GM19467 (cell line): Measurements from ENCODE around the gene MYLK4.
"Not testable (repeated sequence)": the region's sequence is repeated elsewhere in the genome, so short reads cannot be mapped to it uniquely, and the experiment has no call there.

Experiments
- ATAC-seq: cut with Tn5 transposase; IDR thresholded peaks from one replicate; pipeline ENCODE4 v1.9.1; 2021; ENCODE audit warnings: mild to moderate bottlenecking, moderate library complexity; ENCODE audit not compliant: unreplicated experiment

The MYLK4 gene

GRCh38 chr6:2780102-2780737 is 29.5 kb upstream of the MYLK4 start:
- no peak for ATAC-seq

DNA sequence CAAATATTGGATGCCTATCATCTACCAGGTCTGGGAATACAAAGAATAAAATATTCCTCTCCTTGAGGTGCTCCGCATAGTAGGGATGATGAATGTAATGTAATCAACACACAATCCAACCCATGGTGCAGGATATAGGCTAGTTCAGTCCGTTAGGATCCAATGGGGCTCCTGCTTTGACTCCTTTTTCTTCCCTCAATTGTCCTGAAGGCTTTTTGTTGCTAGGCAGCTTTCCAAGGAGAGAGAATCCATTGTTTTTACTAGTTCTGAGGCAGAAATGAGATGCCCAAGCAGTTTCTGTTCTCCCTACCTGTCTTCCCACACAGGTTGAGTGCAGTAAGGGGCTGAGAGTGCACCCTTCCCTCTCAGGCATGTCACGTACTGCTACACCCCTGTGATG is 26.5 kb upstream of the MYLK4 start:
- ATAC-seq = no peak

GRCh38 chr6:2775003-2775402 is 24.3 kb upstream of the MYLK4 start:
- ATAC-seq = no peak

DNA sequence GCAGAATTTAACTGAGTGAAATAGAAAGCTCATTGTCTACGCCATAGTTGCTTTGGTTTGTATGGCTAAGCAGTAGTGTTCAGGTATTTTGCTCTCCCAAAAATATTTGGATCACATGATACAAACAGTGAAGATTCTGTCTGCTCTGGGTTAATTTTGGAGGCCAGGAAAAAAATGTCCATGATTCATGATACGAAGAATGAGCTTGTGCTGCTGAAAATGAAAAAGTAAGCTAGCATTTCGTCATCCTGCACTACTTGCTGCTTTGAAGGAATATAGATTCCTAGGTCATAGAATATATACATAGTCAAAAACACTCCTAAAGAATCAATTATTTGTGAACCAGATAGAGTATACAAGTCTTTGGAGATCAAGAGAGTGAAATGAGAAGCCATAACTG is 22.7 kb upstream of the MYLK4 start:
- ATAC-seq = no peak

DNA sequence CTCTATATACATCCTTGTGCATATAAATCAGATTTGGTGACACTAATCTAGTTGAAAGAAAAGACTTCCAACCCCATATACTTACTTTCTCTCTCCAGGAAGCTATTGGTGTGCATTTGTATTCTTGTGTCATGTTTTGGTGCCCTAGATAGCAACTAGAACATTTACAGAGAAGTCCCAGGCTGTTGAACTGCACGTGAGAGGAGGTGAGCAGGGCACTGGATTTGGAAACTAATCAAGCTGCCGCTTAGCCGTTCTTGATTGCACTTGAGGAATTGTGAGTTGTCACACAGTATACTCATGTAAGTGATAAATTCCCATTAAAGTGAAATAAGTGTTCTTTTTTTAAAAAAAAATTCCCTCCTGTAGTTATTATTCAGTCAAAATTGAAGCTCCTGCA is 22.1 kb upstream of the MYLK4 start:
- no peak for ATAC-seq

DNA sequence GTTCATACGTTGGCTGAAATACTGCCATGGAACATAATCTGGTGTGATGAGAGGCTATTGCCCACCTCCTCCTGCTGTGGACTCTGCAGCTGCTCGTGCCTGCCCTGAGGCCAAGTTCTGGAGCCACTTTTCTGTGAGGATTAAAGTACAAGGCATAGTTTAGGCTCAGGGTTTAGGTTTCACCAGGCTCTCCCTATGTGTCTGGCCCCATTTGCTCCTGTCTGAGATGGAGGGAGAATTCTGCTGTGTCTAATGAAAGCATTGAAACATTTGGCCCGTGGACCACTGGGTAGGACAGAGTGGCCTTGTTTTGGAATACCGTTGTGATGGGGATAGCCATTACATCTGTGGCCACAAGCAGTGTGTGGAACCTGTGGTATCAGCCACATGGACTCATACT is 20.4 kb upstream of the MYLK4 start:
- no peak for ATAC-seq

DNA sequence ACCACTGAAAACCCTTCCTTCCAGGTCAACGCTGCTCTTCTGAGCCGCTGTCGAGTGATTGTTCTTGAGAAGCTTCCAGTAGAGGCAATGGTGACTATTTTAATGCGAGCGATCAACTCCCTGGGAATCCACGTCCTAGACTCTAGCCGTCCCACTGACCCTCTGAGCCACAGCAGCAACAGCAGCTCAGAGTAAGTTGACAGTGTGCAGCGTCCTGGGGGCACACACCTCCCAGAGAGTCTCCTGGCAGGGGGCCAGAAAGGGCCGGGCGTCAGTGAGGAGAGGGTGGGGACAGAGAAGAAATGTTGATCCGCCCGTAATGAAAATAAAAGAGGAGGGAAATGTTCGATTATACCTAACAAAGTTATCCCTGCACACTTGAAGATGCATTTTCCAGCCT is 19.4 kb upstream of the MYLK4 start:
- no peak for ATAC-seq

- no peak for ATAC-seq
These were observed 18.0 kb upstream of the MYLK4 start for GRCh38 chr6:2768696-2769095.

DNA sequence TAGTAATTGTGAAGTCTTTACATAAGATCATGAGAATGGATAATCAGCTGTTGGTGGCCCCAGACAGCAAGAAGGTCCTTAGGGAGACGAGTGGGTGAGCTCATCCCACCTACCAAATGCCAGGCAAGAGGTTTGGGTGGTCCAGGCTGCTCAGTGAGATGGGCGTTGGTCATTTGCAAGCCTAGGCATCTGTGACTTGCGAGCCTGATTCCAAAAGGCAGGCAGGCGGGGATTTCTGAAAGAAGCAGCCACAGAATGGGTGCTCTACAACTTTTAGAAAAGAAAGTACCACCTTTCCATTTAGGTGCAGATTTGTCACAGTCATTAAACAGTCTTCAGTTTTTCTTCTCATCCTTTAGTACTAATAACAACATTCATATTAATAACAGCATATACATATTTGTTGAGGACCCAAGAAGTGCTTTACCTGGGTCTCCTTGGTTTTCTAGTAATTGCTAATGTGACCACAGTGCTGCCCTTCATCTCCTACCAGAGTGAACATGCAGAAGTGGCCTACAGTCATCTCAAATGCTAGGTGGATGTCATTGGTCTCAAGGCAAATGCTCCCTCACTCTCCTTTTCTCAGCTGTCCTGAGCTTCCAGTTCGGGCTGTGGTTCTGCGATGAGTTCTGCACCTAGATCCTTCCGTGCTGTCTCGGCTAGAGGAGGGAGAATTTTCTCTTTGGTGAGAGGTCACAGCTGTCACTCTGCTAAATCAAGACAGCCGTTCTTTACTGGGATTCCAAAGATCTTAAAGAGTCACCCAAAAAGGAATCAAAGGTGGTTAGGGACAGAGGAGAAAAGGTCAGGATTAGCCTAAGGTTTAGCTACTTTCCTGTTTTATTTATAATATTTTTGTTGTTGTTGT is 17.2 kb upstream of the MYLK4 start:
- no peak for ATAC-seq

GRCh38 chr6:2766767-2767656 is 16.3 kb upstream of the MYLK4 start:
- ATAC-seq = no peak

DNA sequence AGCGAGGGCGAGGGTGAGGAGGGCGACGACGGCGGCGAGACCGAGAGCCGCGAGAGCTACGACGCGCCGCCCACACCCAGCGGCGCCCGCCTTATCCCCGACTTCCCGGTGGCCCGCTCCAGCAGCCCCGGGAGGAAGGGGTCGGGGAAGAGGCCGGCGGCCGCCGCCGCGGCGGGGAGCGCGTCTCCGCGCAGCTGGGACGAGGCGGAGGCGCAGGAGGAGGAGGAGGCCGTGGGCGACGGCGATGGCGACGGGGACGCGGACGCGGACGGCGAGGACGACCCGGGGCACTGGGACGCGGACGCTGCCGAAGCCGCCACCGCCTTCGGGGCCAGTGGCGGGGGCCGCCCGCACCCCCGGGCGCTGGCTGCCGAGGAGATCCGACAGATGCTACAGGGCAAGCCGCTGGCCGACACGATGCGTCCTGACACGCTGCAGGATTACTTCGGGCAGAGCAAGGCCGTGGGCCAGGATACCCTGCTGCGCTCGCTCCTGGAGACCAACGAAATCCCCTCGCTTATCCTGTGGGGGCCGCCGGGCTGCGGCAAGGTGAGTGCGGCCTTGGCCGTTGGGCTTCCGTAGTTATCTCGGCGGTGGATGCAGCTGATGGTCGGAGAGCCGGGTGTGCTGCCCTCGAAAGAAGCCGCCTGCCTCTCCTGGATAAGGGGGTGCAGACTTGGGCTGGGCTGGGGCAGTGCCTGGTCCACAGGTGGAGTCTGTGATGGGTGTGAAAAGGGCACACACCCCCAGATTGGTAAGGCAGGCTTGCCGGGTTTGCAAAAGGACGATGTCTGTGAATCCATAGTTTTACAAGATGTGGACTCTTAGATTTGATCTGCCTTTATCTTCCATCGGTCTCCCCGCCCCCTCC is 15.4 kb upstream of the MYLK4 start:
- peak; percentile 20 for ATAC-seq

DNA sequence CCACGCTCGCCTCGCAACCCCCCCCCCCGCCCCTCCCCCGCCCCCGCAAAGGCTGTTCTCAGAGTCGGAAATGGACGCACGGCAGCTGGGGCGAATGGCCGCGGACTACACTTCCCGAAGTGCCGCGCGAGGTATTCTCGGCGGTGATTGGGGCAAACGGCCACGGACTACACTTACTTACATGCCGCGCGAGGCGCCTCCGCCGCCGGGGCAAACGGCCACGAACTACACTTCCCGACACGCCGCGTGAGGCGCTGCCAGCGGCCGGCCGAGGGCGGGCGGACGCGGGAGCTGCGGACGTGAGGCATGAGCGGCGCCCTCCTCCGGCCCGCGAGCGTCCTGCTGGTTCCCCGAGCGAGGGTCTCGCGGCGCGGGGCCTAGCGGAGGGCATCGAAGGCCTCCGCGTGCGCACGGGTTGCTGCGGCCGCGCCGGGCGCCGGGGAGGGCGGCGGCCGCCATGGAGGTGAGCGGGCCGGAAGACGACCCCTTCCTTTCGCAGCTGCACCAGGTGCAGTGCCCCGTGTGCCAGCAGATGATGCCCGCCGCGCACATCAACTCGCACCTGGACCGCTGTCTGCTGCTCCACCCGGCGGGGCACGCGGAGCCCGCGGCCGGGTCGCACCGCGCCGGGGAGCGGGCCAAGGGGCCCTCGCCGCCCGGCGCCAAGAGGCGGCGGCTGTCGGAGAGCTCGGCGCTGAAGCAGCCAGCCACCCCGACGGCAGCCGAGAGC is 14.6 kb upstream of the MYLK4 start, which contains the start of gene WRNIP1:
Gene WRNIP1 (plus strand): TSS at position 228 of the 730 bp plus-strand sequence. CDS start 230 bp downstream, at position 458.
- peak; percentile 85 for ATAC-seq

- peak; percentile 54 for ATAC-seq
These were observed 14.0 kb upstream of the MYLK4 start for GRCh38 chr6:2764610-2765165.

DNA sequence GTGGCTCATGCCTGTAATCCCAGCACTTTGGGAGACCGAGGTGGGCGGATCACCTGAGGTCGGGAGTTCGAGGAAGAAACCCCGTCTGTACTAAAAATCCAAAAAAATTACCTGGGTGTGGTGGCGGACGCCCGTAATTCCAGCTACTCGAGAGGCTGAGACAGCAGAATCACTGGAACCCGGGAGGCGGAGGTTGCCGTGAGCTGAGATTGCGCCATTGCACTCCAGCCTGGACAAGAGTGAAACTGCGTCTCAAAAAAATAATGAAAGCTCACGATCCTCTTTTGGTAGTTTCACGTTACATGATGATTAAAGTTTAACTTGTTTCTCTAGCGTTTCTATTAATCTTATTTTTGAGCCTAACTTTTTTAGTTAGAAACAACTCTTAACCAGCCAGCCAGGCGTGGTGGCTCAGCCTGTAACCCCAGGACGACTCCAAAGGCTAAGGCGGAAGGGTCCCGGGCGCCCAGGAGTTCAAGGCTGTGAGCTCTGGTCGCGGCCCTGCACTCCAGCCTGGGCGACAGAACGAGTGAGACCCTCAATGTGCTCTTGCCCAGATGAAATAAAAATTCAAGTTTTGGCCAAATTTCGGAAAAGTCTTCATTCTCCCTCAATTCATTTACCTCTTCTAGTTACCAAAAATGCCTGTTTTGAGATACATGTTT is 13.3 kb upstream of the MYLK4 start:
- ATAC-seq = no peak

- ATAC-seq = no peak
These were observed 12.7 kb upstream of the MYLK4 start for GRCh38 chr6:2763345-2763841.

DNA sequence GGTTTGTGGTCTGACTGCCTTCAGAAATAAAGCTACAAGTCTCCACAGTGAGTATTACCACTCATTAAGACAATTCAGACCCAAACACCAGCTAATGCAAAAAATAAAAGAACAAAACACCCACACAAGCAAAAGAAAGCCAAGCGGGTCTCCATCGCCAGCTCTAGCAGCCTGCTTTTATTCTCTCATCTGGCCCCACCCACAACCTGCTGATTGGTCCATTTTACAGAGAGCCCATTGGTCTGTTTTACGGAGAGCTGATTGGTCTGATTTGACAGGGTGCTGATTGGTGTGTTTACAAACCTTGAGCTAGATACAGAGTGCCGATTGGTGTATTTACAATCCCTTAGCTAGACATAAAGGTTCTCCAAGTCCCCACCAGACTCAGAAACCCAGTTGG is 12.1 kb upstream of the MYLK4 start:
- not testable (repeated sequence) for ATAC-seq

DNA sequence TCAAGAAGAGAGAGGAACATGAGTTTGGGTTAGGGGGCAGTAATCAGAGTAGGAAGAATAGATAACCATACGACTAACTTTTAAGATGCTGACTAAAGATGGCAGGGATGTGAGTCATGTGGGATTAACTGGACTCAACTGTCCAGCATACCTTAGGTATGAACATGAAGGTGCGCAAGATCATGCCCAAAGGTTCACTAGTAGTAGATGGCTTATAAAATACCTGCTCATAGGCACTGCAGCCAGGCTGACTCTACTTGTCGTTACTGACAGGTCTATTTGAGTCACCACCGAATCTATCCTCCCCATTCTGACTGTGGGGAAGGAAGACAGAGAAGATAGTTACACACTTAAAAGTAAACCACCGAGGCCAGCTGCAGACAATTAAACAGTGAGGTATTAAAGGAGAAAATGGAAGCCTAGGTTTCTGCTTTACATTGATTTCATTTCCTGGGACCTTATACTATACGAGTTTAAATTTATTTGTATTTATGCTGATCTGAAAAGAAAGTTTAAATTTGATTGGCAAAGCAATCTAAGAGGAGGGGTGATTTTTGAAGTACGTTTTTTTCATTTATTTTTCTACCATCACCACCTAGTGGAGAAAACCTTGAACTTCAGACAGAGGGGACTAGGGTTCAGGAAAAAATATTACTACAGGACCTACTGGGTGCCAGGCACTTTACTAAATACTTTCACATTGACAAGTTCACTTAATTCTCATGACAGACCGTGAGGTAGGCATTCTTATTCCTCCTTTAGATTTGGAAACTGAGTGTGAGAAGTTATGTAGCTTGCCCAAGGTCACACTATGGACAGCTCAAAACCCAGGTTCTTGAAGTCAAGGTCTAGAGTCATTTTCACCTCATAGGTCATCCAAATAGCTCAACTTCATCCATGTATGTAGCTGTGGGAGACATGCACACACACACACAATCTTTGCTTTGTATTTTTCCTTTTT is 10.4 kb upstream of the MYLK4 start:
- no peak for ATAC-seq

DNA sequence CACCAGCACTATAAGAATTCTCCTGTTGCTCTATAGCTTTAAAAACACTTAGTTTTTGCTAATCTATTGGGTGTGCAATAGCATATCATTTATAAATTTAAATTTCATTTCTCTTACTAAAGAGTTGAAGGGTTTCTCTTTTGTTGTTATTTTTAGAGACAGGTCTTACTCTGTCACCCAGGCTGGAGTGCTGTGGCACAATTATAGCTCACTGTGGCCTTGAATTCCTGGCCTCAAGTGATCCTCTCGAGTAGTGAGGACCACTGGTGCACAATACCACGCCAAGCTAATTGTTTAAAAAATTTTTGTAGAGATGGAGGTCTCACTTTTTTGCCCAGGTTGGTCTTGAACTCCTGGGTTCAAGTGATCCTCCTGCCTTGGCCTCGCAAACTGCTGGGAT is 8.3 kb upstream of the MYLK4 start:
- no peak for ATAC-seq
